HG03521 (cell line): ENCODE results near the gene MAD1L1.

Source experiments
- ATAC-seq: cut with Tn5 transposase; IDR thresholded peaks from one replicate; pipeline ENCODE4 v1.9.1; 2021; ENCODE audit warnings: mild to moderate bottlenecking, moderate library complexity; ENCODE audit not compliant: unreplicated experiment

MAD1L1 gene

GRCh38 chr7:2108071-2108455 is 124.7 kb downstream of the MAD1L1 start:
- no peak for ATAC-seq

DNA sequence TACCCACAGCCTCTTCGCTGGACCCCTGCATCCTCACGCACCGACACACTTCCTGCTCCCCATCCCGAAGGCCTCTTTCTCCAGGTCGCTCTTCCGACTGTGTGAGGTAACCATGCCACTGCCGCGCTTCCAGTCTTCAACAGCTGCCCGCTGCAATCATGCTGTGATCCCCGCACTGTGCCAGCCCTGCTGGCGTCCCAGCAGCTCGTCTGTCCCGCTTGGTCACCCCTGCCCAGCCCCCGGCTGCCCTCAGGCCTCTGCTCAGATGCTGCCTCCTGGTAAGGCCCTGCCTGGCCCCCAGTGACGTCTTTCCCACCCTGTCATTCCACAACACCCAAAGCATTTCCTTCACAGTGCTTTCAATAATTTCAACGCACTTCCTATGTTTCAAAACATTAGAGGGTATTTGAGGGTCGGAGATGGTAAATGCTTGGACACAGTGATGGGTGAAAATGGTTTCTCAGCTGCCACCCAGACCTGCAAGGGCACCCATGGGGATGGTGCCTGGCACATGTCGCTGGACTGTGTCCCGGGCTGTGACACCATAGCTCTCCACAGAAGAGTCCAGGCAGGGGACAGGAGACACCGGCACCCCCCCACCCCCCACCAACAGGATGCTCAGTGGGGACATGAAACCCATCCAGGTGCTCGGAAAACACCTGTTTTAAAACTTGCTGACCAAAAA is 125.2 kb downstream of the MAD1L1 start:
- no peak for ATAC-seq

GRCh38 chr7:2106924-2107323 is 125.8 kb downstream of the MAD1L1 start:
- no peak for ATAC-seq

GRCh38 chr7:2106440-2106839 is 126.3 kb downstream of the MAD1L1 start:
- ATAC-seq, result no peak

GRCh38 chr7:2105917-2106316 is 126.8 kb downstream of the MAD1L1 start:
- no peak for ATAC-seq

- ATAC-seq, result no peak
Observed at GRCh38 chr7:2105280-2105679, 127.5 kb downstream of the MAD1L1 start.

DNA sequence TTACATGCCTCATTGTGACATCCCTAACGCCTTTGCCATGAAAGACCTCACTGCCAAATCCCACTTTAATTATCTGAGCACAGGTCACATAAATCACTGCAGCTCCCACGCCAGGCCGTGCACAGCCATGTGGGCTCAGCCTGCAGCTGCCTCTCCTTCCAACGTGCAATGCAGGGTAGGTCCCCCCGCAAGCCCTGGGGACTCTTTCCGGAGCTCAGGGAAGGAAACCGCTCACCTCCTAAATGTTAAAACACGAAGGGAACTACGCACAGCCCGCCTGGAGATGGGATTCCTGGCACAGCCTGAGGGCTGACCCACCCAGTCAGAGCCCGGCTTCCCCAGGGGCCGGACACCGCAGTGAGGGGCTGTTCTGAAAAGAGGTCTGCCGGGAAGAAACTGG is 128.0 kb downstream of the MAD1L1 start:
- ATAC-seq, result no peak

GRCh38 chr7:2104107-2104710 is 128.5 kb downstream of the MAD1L1 start:
- peak; percentile 52 for ATAC-seq

GRCh38 chr7:2103071-2103898 is 129.5 kb downstream of the MAD1L1 start:
- ATAC-seq, result no peak

- no peak for ATAC-seq
Observed at GRCh38 chr7:2102375-2102723, 130.4 kb downstream of the MAD1L1 start.

DNA sequence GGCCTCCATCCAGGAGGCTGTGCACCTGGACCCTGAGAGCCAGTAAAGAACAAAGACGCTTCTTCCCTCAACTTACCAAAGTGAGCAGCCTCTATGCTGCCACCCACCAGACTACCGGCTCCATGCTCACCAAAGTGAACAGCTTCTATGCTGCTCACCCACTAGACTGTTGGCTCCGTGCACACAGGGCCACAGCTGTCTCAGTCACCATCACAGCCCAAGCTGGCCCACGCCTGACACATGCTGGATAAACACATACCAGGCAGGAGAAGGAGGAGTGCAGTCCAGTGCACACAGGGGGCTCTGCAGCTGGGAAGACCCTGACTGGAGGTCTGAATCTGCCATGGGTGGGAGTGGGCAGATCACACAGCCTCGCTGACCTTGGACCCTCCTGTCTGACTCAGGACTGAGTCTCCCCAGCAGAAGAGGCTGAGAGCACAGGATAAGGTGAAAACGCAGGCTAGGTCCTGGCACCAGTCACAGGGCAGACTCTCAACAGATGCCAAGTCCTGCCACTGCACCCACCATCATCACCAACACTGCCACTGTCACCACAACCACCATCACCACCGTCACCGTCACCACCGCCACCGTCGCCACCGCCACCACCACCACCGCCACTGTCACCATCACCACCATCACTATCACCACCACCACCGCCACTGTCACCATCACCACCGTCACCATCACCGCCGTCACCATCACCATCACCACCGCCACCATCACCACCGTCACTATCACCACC is 130.9 kb downstream of the MAD1L1 start:
- ATAC-seq, result no peak

DNA sequence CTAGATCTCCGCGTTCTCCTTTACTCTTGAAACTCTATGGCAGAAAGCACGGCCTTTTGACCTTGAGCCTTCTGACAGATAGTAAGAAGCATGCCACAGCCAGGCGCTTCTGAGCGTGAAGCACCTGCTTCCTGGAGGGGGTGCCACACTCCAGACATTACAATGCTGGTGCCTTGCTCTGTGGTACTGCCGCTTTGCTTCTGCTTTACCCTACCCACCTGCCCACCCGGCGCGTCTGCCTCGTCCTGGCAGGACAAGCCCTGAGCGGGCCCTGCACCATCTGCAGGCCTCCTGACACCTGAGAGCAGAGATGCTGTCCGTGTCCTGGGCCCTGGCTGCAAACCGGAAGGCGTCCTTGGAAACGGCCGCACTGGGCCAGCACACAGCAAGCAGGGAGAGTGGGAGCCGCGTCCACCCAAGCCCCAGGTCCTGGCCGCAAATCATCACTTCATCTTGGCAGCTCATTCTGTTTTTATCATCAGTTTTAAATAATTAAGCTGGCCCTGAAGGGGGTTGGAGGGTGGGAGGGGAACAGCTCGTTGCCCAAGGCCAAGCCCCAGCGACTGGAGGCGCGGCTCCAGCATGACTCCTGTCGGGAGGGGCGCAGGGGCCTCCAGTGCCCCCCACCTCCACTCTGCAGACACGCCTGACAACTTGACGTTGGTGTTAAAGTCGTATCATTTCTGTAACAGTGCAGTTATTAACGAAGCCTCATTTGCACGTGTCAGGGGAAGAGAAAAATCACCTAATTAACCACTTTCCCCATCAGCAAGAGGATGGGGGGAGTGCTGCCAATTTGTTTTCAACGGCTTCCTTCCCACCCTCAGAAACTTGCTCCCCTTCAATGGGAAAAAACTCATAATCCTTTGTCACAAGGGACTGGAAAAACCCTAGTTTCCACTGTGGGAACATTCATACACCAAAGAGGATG is 132.2 kb downstream of the MAD1L1 start:
- ATAC-seq, result no peak

DNA sequence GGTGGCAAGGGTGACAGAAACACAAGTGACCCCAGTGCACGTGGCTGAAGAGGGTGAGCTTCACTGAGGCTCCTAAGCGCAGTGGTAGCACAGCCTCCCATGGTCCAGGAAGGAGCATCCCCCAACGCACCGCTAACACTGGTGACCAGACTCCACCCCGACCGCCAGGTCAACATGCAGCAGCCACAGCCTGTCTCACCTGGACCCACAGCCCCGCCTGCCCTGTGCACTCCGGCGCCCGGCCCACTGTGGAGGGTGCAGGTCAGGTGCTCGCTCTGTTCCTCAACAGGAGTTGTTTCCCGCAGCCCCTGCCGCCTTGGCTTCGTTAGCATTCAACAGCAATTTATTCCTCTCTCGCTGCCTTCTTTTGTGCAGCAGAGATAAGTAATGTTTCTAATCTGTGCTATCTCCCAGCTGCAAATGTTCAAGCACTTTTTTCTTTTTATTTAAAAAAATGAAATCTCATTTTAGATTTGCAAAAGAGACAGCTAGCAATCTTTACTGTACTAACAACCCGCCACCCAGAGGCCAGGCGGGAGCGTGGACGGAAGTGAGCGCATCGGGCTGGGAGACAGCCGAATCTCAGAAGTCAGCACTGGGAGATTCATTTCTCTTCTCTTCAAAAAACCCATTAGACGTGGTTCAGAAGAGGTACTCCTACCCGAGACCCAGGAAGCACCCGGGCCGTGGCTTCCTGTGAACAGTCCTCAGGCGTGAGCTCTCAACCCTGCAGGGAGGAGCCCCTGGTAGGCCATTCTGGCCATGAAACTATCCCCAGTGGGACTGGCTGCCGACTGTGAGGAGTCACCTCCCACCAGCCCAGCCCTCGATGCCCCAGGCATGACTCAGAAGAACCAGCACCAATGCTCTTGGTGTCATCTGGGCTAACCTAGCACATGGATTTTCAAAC is 133.4 kb downstream of the MAD1L1 start:
- ATAC-seq, result no peak

GRCh38 chr7:2098496-2098895 is 134.2 kb downstream of the MAD1L1 start:
- ATAC-seq, result no peak

- ATAC-seq, result no peak
Observed at GRCh38 chr7:2098056-2098455, 134.7 kb downstream of the MAD1L1 start.

GRCh38 chr7:2097492-2097891 is 135.3 kb downstream of the MAD1L1 start:
- ATAC-seq, result no peak

- ATAC-seq, result no peak
Observed at GRCh38 chr7:2096692-2097387, 135.9 kb downstream of the MAD1L1 start.

- ATAC-seq, result no peak
Observed at GRCh38 chr7:2095436-2095835, 137.3 kb downstream of the MAD1L1 start.
